ENCODE results near the gene TM6SF1.

DNA sequence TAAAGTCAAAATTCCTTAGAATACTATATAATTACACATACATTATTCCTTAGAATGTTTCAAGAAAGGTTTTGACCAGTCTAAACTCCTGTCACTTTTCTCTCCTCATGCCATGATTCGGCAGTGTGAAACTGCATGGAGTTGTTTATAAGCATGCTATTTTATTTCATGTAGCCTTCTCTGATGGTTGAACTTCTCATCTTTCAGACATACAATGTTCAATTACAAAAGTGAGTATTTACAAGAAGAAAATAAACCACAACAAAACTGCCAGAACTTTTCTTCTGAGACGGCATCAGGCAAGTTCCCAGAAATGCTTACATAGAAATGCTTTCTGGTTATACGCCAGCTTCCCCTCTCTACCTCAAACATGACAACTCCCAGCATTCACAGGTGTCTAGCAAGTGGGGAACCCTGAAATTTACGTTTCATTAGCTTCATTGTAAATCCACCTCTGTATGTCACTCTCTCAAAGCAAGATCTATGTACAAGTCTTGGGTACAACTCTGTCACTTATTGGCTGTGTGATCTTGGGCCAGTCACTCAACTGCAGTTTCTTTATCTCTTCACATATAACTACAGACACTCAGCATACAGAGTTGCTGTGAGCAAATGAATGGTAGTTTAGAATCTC, 57.4 kb downstream of the TM6SF1 start:
- TF ChIP-seq CTCF (IDR thresholded peaks at IDR 0.05 in 8 of 11, conservative IDR thresholded peaks at IDR 0.05 in 3 of 11) (no peak), POLR2A (IDR thresholded peaks at IDR 0.05) (no peak), POLR2AphosphoS5 (IDR thresholded peaks at IDR 0.05) (no peak)

All from spleen (tissue), 7 donors.